GM21529 (cell line): ENCODE results near the gene E2F6.

ENCODE experiments used
- ATAC-seq: cut with Tn5 transposase; IDR thresholded peaks from one replicate; pipeline ENCODE4 v1.9.1; 2021; ENCODE audit not compliant: unreplicated experiment

The E2F6 gene

GRCh38 chr2:11459816-11460215 is 6.1 kb downstream of the E2F6 start:
- ATAC-seq, result no peak

GRCh38 chr2:11458753-11459152 is 7.2 kb downstream of the E2F6 start:
- no peak for ATAC-seq

GRCh38 chr2:11457935-11458334 is 8.0 kb downstream of the E2F6 start:
- peak; percentile 51 for ATAC-seq

GRCh38 chr2:11456251-11456650 is 9.7 kb downstream of the E2F6 start:
- ATAC-seq, result no peak

- ATAC-seq, result no peak
These were observed 11.1 kb downstream of the E2F6 start for GRCh38 chr2:11454824-11455223.

- ATAC-seq, result no peak
These were observed 15.2 kb downstream of the E2F6 start for GRCh38 chr2:11450791-11451190.

GRCh38 chr2:11446733-11447248 is 19.2 kb downstream of the E2F6 start:
- ATAC-seq, result peak; percentile 70

GRCh38 chr2:11444737-11445136 is 21.2 kb downstream of the E2F6 start:
- no peak for ATAC-seq

GRCh38 chr2:11438555-11439080 is 27.3 kb downstream of the E2F6 start:
- no peak for ATAC-seq

GRCh38 chr2:11437602-11438001 is 28.4 kb downstream of the E2F6 start:
- ATAC-seq, result no peak

- ATAC-seq, result no peak
These were observed 30.9 kb downstream of the E2F6 start for GRCh38 chr2:11435036-11435435.

- ATAC-seq, result no peak
These were observed 31.5 kb downstream of the E2F6 start for GRCh38 chr2:11434443-11434842.

GRCh38 chr2:11433822-11434221 is 32.1 kb downstream of the E2F6 start:
- no peak for ATAC-seq

- ATAC-seq, result no peak
These were observed 35.2 kb downstream of the E2F6 start for GRCh38 chr2:11430729-11431128.

GRCh38 chr2:11427224-11427623 is 38.7 kb downstream of the E2F6 start:
- ATAC-seq, result no peak

- no peak for ATAC-seq
These were observed 43.0 kb downstream of the E2F6 start for GRCh38 chr2:11422901-11423435.

- no peak for ATAC-seq
These were observed 43.5 kb downstream of the E2F6 start for GRCh38 chr2:11422491-11422865.

GRCh38 chr2:11421863-11422490 is 44.0 kb downstream of the E2F6 start:
- ATAC-seq, result no peak

GRCh38 chr2:11420671-11421070 is 45.3 kb downstream of the E2F6 start:
- ATAC-seq, result no peak

- no peak for ATAC-seq
These were observed 45.8 kb downstream of the E2F6 start for GRCh38 chr2:11420190-11420589.

- no peak for ATAC-seq
These were observed 46.2 kb downstream of the E2F6 start for GRCh38 chr2:11419781-11420180.

- ATAC-seq, result no peak
These were observed 47.9 kb downstream of the E2F6 start for GRCh38 chr2:11417946-11418585.
